K562 treated with DMSO at 1 percent for 24 hours (cell line): ENCODE results near the gene ENOX1. TPM values are rescaled to one million over a fixed set of nuclear protein-coding genes. Genes with fewer than 3 reads are reported as not detected.

Experiments
- total RNA-seq: library from RNA; unstranded; fragments of 300-600 nt; gene quantifications from 2 replicates; pipeline ENCODE4 v1.2.3, GENCODE V29; 2022; ENCODE audit warnings: low read depth; ENCODE audit not compliant: insufficient read depth

Gene ENOX1
- total RNA-seq: not detected in 2 replicates

DNA sequence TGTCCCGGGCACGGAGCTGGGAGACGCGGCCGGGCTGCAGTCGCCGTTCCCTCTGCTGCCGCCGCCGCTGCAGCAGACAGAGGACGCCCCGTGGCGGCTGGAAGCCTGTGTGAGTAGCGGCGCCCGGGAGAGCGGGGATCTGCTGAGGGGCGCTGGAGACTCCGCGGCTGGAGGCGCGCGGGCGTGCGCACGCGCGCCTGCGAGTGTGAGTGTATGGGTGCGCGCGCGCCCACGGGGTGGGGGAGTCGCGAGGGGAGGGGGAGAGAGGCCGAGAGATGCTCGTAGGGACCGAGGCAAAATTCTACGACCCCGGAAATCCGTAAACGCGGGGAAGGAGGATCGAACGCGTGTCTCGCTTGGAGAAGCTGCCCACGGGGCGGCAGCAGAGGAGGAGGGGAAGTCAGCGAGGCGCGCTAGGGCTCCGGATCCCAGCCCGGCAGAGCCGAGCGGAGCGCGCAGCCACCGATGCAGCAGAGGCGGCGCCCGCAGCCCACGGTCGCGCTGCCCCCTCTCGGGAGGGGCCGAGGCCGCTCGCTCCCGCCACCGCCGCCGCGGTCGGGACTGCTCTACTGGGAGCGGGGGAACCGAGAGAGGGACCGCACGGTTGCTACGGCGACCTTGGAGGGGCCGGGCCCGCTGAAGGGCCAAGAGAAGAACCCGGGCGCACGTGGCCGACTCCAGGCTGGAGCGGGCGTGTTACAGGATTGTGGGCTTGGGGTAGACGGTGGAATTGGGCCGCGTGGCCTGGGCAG is at the start of gene ENOX1:
Gene ENOX1, minus strand, starts transcription at position 207 of the 752 bp plus-strand sequence.

Other genes with a start within 250 kb of the ENOX1 start
- gene CCDC122, start 92.8 kb upstream of the ENOX1 start, total RNA-seq: 0.13 TPM in 1 of 2 replicates, not detected in the other
- not detected in 2 replicates for gene LACC1, start 92.9 kb upstream of the ENOX1 start, total RNA-seq